Body of pancreas (tissue), 4 donors: ENCODE results near the gene IL6R.

ENCODE experiments used
- CTCF ChIP-seq, 7 experiments: fragments of 450-650 bp in 4 of 7; fragments of 200-600 bp in 3 of 7; sonication (generic) in 3 of 7; IDR thresholded peaks; one replicate each; pipeline ENCODE4 v1.5.1; 2016 to 2019; ENCODE audit warnings: antibody characterized with exemption in 7 of 7
- POLR2A ChIP-seq, 3 donors: fragments of 450-650 bp; IDR thresholded peaks; one replicate each; pipeline ENCODE4 v1.6.1; 2016; ENCODE audit warnings: antibody characterized with exemption in 3 of 3, mild to moderate bottlenecking in 2 of 3

- TF ChIP-seq POLR2A (IDR thresholded peaks at IDR 0.05), result no peak
- no peak for TF ChIP-seq CTCF (IDR thresholded peaks at IDR 0.05)
Observed at GRCh38 chr1:154446789-154447188, 41.6 kb downstream of the IL6R start.
